K562 (cell line): Measurements from ENCODE around the gene TIMM44. TPM values are rescaled to one million over a fixed set of nuclear protein-coding genes. Genes with fewer than 3 reads are reported as not detected.

ENCODE experiments used
- ARHGAP35 ChIP-seq: fragments of 450-650 bp; IDR thresholded peaks from 2 replicates; pipeline ENCODE4 v1.6.1; 2018; ENCODE audit not compliant: partially characterized antibody
- CGGBP1 ChIP-seq: fragments of 250-450 bp; sonication (Bioruptor Pico); IDR thresholded peaks from 2 replicates; pipeline ENCODE4 v1.9.0; 2021; ENCODE audit warnings: mild to moderate bottlenecking
- CREB3 ChIP-seq: fragments of 450-650 bp; conservative IDR thresholded peaks from 2 replicates; pipeline ENCODE4 v1.6.1; 2016; ENCODE audit warnings: missing genetic modification characterization, low read depth, mild to moderate bottlenecking, missing compliant biosample characterization, moderate library complexity
- FOXJ3 ChIP-seq: sonication (generic); formaldehyde crosslinking; IDR thresholded peaks from 2 replicates; pipeline ENCODE4 v1.4.0; 2020; ENCODE audit warnings: mild to moderate bottlenecking, missing genetic modification reagents
- HDAC6 ChIP-seq: IDR thresholded peaks from 2 replicates; pipeline ENCODE4 v1.6.1; 2012; ENCODE audit warnings: low read depth, mild to moderate bottlenecking, control low read depth, inconsistent platforms, low read length, moderate library complexity
- KDM4B ChIP-seq, 2 experiments: fragments of 450-650 bp in 1 of 2; sonication (generic) in 1 of 2; IDR thresholded peaks; 2 replicates each; pipeline ENCODE4 v1.6.1; 2016 to 2017; ENCODE audit warnings: borderline replicate concordance in 2 of 2, antibody characterized with exemption in 1 of 2, low read depth in 1 of 2, mild to moderate bottlenecking in 1 of 2
- NBN ChIP-seq: fragments of 450-650 bp; IDR thresholded peaks from 2 replicates; pipeline ENCODE4 v1.6.1; 2016; ENCODE audit warnings: low read depth, mild to moderate bottlenecking
- NCOA1 ChIP-seq: fragments of 450-650 bp; IDR thresholded peaks from 2 replicates; pipeline ENCODE4 v1.6.1; 2016; ENCODE audit warnings: low read depth
- NCOR1 ChIP-seq: fragments of 450-650 bp; IDR thresholded peaks from 2 replicates; pipeline ENCODE4 v1.6.1; 2016; ENCODE audit warnings: mild to moderate bottlenecking, moderate library complexity
- PHF21A ChIP-seq: fragments of 450-650 bp; IDR thresholded peaks from 2 replicates; pipeline ENCODE4 v1.6.1; 2017; ENCODE audit warnings: low read depth, borderline replicate concordance
- POLR2AphosphoS5 ChIP-seq: IDR thresholded peaks from 2 replicates; pipeline ENCODE4 v1.6.1; 2011; ENCODE audit warnings: mild to moderate bottlenecking, low read depth, low read length, moderate library complexity; ENCODE audit not compliant: control insufficient read depth, insufficient read depth
- TEAD2 ChIP-seq: fragments of 450-650 bp; IDR thresholded peaks from 2 replicates; pipeline ENCODE4 v1.6.1; 2016; ENCODE audit warnings: missing genetic modification characterization, control low read depth, missing compliant biosample characterization
- TOE1 ChIP-seq, 2 experiments: fragments of 450-650 bp in 1 of 2; sonication (generic) in 1 of 2; formaldehyde crosslinking in 1 of 2; IDR thresholded peaks; 2 replicates each; pipeline versions ENCODE4 v1.7.1 to v1.8.0; 2016 to 2022; ENCODE audit warnings: borderline replicate concordance in 2 of 2, mild to moderate bottlenecking in 2 of 2, antibody characterized with exemption in 1 of 2, inconsistent platforms in 1 of 2, low read depth in 1 of 2, missing genetic modification reagents in 1 of 2, moderate library complexity in 1 of 2
- ZBTB17 ChIP-seq: fragments of 450-650 bp; formaldehyde crosslinking; IDR thresholded peaks from 2 replicates; pipeline ENCODE4 v1.4.0; 2020; ENCODE audit warnings: mild to moderate bottlenecking
- ZNF79 ChIP-seq: fragments of 250-450 bp; sonication (Bioruptor Pico); IDR thresholded peaks from 2 replicates; pipeline ENCODE4 v1.4.0; 2020; ENCODE audit warnings: low read depth, mild to moderate bottlenecking, moderate library complexity
- polyA plus RNA-seq, 8 experiments: library from polyadenylated mRNA; depleted of rRNA in 4 of 8; stranded (reverse) in 5 of 8; unstranded in 3 of 8; fragments of >200 nt; fragmentation: Nextera tagmentation in 2 of 8; fragmentation: Illumina TruSeq in 1 of 8; extraction: Ambion mirVana in 2 of 8; extraction: Trizol in 1 of 8; gene quantifications; 2 replicates each; pipeline versions ENCODE4 v1.2.1 to v1.2.3, GENCODE V29; 2011 to 2014; ENCODE audit warnings: inconsistent platforms in 1 of 8, missing spikeins in 1 of 8
- total RNA-seq, 7 experiments: library from RNA; depleted of rRNA in 6 of 7; stranded (reverse); fragments of >200 nt in 6 of 7; fragmentation: Illumina TruSeq in 2 of 7; extraction: Trizol in 2 of 7; gene quantifications; 2 replicates each; pipeline versions ENCODE4 v1.2.1 to v1.2.3, GENCODE V29; 2011 to 2021; ENCODE audit warnings: low replicate concordance in 1 of 7
- TF ChIP-seq, protein P1 (sequence below): IDR thresholded peaks from 3 replicates; pipeline ENCODE4 v1.6.1; 2011; ENCODE audit warnings: borderline replicate concordance, mild to moderate bottlenecking, moderate library complexity; ENCODE audit not compliant: insufficient read length; ENCODE audit errors: extremely low read depth
- TF ChIP-seq, protein P2 (sequence below): sonication (generic); formaldehyde crosslinking; IDR thresholded peaks from 2 replicates; pipeline ENCODE4 v1.8.0; 2022; ENCODE audit warnings: missing genetic modification reagents, mild to moderate bottlenecking, moderate library complexity, borderline replicate concordance

TIMM44 gene
- total and polyA plus RNA-seq, 9 of the 15 experiments (the other 6 are each of a cell fraction or from before 2014, with no cell fraction given), result 10.3 to 231 (median 89.3) TPM

GRCh38 chr19:7959211-7959610 lies 15.7 kb upstream of the TIMM44 start (continued):
- TF ChIP-seq ZNF79 (CRISPR knock-in tag) (no peak), FOXJ3 (CRISPR knock-in tag) (no peak), TOE1 (IDR thresholded peaks at IDR 0.05; ENCODE audit: borderline replicate concordance) (peak; percentile 56; the same call in 1 of the 2 replicates), TOE1 (CRISPR knock-in tag; IDR thresholded peaks at IDR 0.05; ENCODE audit: borderline replicate concordance, low read depth) (no peak), CGGBP1 (CRISPR knock-in tag) (no peak), NBN (no peak), NCOR1 (no peak), CREB3 (no peak), POLR2AphosphoS5 (no peak), ARHGAP35 (no peak), ZBTB17 (no peak), KDM4B (IDR thresholded peaks at IDR 0.05; ENCODE audit: borderline replicate concordance in 2 of 2, low read depth in 1 of 2) (no peak), NCOA1 (no peak), HDAC6 (no peak), PHF21A (no peak), TEAD2 (tag) (no peak)
- TF ChIP-seq, protein P1, sequence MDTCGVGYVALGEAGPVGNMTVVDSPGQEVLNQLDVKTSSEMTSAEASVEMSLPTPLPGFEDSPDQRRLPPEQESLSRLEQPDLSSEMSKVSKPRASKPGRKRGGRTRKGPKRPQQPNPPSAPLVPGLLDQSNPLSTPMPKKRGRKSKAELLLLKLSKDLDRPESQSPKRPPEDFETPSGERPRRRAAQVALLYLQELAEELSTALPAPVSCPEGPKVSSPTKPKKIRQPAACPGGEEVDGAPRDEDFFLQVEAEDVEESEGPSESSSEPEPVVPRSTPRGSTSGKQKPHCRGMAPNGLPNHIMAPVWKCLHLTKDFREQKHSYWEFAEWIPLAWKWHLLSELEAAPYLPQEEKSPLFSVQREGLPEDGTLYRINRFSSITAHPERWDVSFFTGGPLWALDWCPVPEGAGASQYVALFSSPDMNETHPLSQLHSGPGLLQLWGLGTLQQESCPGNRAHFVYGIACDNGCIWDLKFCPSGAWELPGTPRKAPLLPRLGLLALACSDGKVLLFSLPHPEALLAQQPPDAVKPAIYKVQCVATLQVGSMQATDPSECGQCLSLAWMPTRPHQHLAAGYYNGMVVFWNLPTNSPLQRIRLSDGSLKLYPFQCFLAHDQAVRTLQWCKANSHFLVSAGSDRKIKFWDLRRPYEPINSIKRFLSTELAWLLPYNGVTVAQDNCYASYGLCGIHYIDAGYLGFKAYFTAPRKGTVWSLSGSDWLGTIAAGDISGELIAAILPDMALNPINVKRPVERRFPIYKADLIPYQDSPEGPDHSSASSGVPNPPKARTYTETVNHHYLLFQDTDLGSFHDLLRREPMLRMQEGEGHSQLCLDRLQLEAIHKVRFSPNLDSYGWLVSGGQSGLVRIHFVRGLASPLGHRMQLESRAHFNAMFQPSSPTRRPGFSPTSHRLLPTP, result no peak
- TF ChIP-seq, protein P2, sequence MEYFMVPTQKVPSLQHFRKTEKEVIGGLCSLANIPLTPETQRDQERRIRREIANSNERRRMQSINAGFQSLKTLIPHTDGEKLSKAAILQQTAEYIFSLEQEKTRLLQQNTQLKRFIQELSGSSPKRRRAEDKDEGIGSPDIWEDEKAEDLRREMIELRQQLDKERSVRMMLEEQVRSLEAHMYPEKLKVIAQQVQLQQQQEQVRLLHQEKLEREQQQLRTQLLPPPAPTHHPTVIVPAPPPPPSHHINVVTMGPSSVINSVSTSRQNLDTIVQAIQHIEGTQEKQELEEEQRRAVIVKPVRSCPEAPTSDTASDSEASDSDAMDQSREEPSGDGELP (CRISPR knock-in tag), result no peak
